ENCODE data around the gene RAB11FIP5.

DNA sequence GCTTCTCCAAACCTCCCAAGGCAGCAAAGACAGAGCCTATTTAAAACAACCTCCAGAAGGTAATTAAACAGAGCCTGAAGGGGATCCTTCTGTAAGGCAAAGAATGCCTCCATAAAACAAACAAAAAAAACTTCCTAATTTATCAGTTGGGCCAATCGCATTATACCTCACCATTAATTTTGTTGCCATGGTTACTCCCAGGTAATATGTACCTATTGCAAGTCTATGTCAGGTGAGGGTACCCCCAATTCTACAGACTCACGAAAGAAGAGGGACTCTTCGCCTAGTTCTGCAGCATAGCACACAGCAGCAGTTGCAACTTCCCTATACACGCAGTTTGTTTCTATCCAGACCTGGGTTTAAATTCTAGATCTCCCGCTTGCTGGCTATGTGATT, 80.0 kb downstream of the RAB11FIP5 start:
- TF ChIP-seq, protein P1, sequence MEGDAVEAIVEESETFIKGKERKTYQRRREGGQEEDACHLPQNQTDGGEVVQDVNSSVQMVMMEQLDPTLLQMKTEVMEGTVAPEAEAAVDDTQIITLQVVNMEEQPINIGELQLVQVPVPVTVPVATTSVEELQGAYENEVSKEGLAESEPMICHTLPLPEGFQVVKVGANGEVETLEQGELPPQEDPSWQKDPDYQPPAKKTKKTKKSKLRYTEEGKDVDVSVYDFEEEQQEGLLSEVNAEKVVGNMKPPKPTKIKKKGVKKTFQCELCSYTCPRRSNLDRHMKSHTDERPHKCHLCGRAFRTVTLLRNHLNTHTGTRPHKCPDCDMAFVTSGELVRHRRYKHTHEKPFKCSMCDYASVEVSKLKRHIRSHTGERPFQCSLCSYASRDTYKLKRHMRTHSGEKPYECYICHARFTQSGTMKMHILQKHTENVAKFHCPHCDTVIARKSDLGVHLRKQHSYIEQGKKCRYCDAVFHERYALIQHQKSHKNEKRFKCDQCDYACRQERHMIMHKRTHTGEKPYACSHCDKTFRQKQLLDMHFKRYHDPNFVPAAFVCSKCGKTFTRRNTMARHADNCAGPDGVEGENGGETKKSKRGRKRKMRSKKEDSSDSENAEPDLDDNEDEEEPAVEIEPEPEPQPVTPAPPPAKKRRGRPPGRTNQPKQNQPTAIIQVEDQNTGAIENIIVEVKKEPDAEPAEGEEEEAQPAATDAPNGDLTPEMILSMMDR (IDR thresholded peaks at IDR 0.05; ENCODE audit: insufficient read depth, low read length, poor library complexity, severe bottlenecking), result no peak
- no peak for TF ChIP-seq EZH2phosphoT487 (conservative IDR thresholded peaks at IDR 0.05; ENCODE audit: low read length)
